22Rv1 (cell line): ENCODE results near the gene AATF.

Experiments used
- H3K27ac ChIP-seq: fragments of 450-650 bp; 2 replicates; pipeline ENCODE4 v1.5.1; 2017
- CTCF ChIP-seq: fragments of 450-650 bp; IDR thresholded peaks from 2 replicates; pipeline ENCODE4 v1.5.1; 2017; ENCODE audit warnings: mild to moderate bottlenecking
- ZFX ChIP-seq: fragments of 450-650 bp; IDR thresholded peaks from 2 replicates; pipeline ENCODE4 v1.6.1; 2017; ENCODE audit warnings: antibody characterized with exemption, borderline replicate concordance

AATF gene

GRCh38 chr17:37083456-37083855 is 134.7 kb downstream of the AATF start:
- H3K27ac ChIP-seq, result no peak overlapping the region
- no peak for TF ChIP-seq CTCF
- TF ChIP-seq ZFX, result no peak

GRCh38 chr17:37084372-37084771 is 135.6 kb downstream of the AATF start:
- H3K27ac ChIP-seq, result no peak overlapping the region
- TF ChIP-seq CTCF (no peak), ZFX (no peak)

GRCh38 chr17:37086334-37086733 is 137.6 kb downstream of the AATF start:
- TF ChIP-seq ZFX, result no peak
- no peak for TF ChIP-seq CTCF
- H3K27ac ChIP-seq, result no peak overlapping the region

GRCh38 chr17:37086948-37087347 is 138.2 kb downstream of the AATF start:
- TF ChIP-seq ZFX, result no peak
- no peak for TF ChIP-seq CTCF

GRCh38 chr17:37087683-37088082 is 138.9 kb downstream of the AATF start:
- no peak overlapping the region for H3K27ac ChIP-seq
- no peak for TF ChIP-seq ZFX
- TF ChIP-seq CTCF, result no peak

More at GRCh38 chr17:37086948-37087347, 138.2 kb downstream of the AATF start:
- H3K27ac ChIP-seq, result no peak overlapping the region

GRCh38 chr17:37088459-37088858 is 139.7 kb downstream of the AATF start:
- H3K27ac ChIP-seq, result no peak overlapping the region
- TF ChIP-seq CTCF (no peak), ZFX (no peak)

- H3K27ac ChIP-seq, result no peak overlapping the region
- TF ChIP-seq CTCF (no peak), ZFX (no peak)
These were observed 140.2 kb downstream of the AATF start for GRCh38 chr17:37088913-37089312.
